Measurements from ENCODE around the gene METRNL. TPM values are rescaled to one million over a fixed set of nuclear protein-coding genes. Genes with fewer than 3 reads are reported as not detected.

The METRNL gene
- total RNA-seq, 2 experiments from 2014 or later, result 23.3 to 24.1 TPM

DNA sequence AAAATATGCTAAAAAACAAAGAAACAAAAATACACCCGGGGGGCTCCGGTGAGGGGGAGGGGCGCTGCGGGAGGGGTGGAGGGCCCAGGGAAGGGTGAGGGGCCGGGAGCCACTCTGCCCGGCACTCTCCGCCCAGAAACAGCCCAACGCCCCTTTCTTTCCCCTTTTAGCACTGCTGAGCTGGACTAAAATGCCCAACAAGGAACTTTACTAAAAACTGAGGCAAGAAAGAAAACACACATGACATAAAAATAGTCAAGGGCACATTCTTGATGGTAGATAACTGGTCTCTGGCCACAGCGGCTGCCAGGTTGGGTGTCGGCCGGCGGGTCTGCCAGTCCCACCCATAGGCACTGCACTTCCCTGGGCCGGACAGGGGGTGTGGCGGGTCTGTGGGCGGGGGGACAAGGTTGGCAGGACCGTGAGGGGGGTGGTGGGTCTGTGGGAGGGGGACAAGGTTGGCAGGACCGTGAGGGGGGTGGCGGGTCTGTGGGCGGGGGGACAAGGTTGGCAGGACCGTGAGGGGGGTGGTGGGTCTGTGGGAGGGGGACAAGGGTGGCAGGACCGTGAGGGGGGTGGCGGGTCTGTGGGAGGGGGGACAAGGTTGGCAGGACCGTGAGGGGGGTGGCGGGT is 20.9 kb downstream of the METRNL start:
- POLR2A ChIA-PET, result no interaction called here
- Mint-ChIP-seq H3K4me3 (no peak overlapping the region), H3K9me3 (no peaks in the 10 kb centered on the region), H3K27me3 (peaks cover 13% of the 10 kb centered on the region), H3K4me1 (ENCODE audit: low read depth) (peaks cover 7% of the 10 kb centered on the region), H3K27ac (no peak overlapping the region), H3K36me3 (ENCODE audit: low read depth) (no peaks in the 10 kb centered on the region)
- no peak for DNase-seq
- no peak for ATAC-seq
- TF ChIP-seq, protein P1, sequence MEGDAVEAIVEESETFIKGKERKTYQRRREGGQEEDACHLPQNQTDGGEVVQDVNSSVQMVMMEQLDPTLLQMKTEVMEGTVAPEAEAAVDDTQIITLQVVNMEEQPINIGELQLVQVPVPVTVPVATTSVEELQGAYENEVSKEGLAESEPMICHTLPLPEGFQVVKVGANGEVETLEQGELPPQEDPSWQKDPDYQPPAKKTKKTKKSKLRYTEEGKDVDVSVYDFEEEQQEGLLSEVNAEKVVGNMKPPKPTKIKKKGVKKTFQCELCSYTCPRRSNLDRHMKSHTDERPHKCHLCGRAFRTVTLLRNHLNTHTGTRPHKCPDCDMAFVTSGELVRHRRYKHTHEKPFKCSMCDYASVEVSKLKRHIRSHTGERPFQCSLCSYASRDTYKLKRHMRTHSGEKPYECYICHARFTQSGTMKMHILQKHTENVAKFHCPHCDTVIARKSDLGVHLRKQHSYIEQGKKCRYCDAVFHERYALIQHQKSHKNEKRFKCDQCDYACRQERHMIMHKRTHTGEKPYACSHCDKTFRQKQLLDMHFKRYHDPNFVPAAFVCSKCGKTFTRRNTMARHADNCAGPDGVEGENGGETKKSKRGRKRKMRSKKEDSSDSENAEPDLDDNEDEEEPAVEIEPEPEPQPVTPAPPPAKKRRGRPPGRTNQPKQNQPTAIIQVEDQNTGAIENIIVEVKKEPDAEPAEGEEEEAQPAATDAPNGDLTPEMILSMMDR (IDR thresholded peaks at IDR 0.05), result no peak
- CTCF ChIA-PET, result no interaction called here
- intact Hi-C loops (cut with micrococcal nuclease), result no loop called here

- POLR2A ChIA-PET, result no interaction called here
- Mint-ChIP-seq H3K27me3 (peaks cover 13% of the 10 kb centered on the region), H3K4me1 (ENCODE audit: low read depth) (peaks cover 7% of the 10 kb centered on the region), H3K4me3 (no peak overlapping the region), H3K27ac (no peak overlapping the region), H3K36me3 (ENCODE audit: low read depth) (no peaks in the 10 kb centered on the region), H3K9me3 (no peaks in the 10 kb centered on the region)
- CTCF ChIA-PET, result no interaction called here
- peak; percentile 25 for DNase-seq
- peak; percentile 47 for ATAC-seq
- intact Hi-C loops (cut with micrococcal nuclease), result no loop called here
- TF ChIP-seq, protein P1 (IDR thresholded peaks at IDR 0.05), result no peak
Measured at GRCh38 chr17:83100853-83101391, 21.5 kb downstream of the METRNL start.

- ATAC-seq (no peak), DNase-seq (no peak)
- no peaks in the 10 kb centered on the region for H3K36me3 Mint-ChIP-seq (ENCODE audit: low read depth)
- intact Hi-C loops (cut with micrococcal nuclease), result no loop called here
- H3K27ac Mint-ChIP-seq, result no peak overlapping the region
- POLR2A ChIA-PET, result no interaction called here
- no peaks in the 10 kb centered on the region for H3K9me3 Mint-ChIP-seq
- peaks cover 7% of the 10 kb centered on the region for H3K4me1 Mint-ChIP-seq (ENCODE audit: low read depth)
- peaks cover 15% of the 10 kb centered on the region for H3K27me3 Mint-ChIP-seq
- no peak overlapping the region for H3K4me3 Mint-ChIP-seq
- CTCF ChIA-PET, result no interaction called here
- TF ChIP-seq, protein P1 (IDR thresholded peaks at IDR 0.05), result no peak
Measured at GRCh38 chr17:83101805-83102480, 22.5 kb downstream of the METRNL start.

- peak; percentile 43 for DNase-seq
- Mint-ChIP-seq H3K4me3 (no peak overlapping the region), H3K36me3 (ENCODE audit: low read depth) (no peaks in the 10 kb centered on the region), H3K27me3 (peaks cover 15% of the 10 kb centered on the region), H3K9me3 (no peaks in the 10 kb centered on the region), H3K4me1 (ENCODE audit: low read depth) (peaks cover 7% of the 10 kb centered on the region), H3K27ac (no peak overlapping the region)
- ChIA-PET CTCF (no interaction called here), POLR2A (no interaction called here)
- TF ChIP-seq, protein P1 (IDR thresholded peaks at IDR 0.05), result no peak
- intact Hi-C loops (cut with micrococcal nuclease), result no loop called here
- peak; percentile 22 for ATAC-seq
Measured at GRCh38 chr17:83103200-83103942, 24.0 kb downstream of the METRNL start.

DNA sequence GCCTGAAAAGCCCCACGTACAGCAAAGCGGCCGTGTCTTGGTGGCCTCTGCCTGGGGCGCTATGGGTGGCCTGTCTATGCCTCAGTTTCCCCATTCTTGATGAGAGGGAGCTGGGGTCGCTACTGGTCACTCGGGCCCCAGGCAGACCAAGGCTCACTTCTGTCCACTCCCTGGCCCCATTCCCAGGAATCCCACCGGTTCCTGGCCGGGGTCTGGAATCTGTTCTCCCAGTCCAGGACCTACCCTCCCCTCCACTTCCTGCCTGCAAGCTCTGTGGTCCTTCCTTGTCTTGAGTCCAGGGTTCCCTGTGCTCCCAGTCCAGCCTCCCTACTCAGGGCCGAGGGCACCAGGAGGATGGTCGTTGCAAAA is 24.5 kb downstream of the METRNL start:
- ChIA-PET POLR2A (no interaction called here), CTCF (no interaction called here)
- Mint-ChIP-seq H3K4me1 (ENCODE audit: low read depth) (peaks cover 7% of the 10 kb centered on the region), H3K27me3 (peaks cover 15% of the 10 kb centered on the region), H3K27ac (no peak overlapping the region), H3K9me3 (no peaks in the 10 kb centered on the region), H3K36me3 (ENCODE audit: low read depth) (no peaks in the 10 kb centered on the region), H3K4me3 (no peak overlapping the region)
- intact Hi-C loops (cut with micrococcal nuclease), result no loop called here
- DNase-seq (no peak), ATAC-seq (no peak)
- TF ChIP-seq, protein P1 (IDR thresholded peaks at IDR 0.05), result no peak

All from activated CD8-positive, alpha-beta T cell treated with anti-CD3 and anti-CD28 coated beads for 36 hours (primary cell).